Activated CD4-positive, alpha-beta T cell treated with anti-CD3 and anti-CD28 coated beads, Interleukin-2, amount 50 U/mL, for 48 hours (primary cell): Measurements from ENCODE around the gene CRADD.
"Not testable (repeated sequence)": the region's sequence is repeated elsewhere in the genome, so short reads cannot be mapped to it uniquely, and the experiment has no call there.

ENCODE experiments used
- DNase-seq, 2 experiments: peaks; one replicate each; pipeline ENCODE4 v3.0.0-alpha.2; 2020

The CRADD gene

GRCh38 chr12:93762059-93762719 is 85.0 kb downstream of the CRADD start:
- DNase-seq, result no peak

DNA sequence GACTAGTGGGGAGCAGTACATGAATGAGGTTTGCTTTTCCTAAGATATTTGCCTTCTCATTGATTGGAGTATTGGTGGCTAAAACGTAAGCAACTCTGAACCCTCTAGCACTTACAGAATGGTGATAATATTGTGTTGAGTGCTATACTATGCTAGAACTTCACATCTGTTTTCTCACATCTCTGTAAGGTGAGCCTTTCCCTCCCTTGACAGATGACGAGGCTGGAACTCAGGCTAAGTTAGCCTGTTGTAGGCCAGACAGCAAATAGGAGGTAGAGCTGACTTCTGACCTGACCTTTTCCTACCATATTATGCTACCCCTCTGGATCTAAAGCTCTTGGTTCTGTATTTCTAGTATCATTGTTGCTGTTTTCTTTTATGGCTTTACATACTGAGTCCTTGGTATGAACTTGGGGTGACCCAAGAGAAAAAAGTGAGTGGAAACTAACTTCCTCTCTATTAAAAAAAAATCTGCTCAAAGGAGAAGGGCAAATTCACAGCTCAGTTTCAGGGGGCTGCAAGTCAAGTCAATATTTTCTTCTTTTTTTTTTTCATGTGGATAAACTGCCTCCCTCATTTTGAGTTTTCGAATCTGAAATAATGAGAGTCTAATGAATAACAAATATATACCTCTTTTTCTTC is 85.9 kb downstream of the CRADD start:
- no peak for DNase-seq

- no peak for DNase-seq
Measured at GRCh38 chr12:93763746-93764147, 86.6 kb downstream of the CRADD start.

DNA sequence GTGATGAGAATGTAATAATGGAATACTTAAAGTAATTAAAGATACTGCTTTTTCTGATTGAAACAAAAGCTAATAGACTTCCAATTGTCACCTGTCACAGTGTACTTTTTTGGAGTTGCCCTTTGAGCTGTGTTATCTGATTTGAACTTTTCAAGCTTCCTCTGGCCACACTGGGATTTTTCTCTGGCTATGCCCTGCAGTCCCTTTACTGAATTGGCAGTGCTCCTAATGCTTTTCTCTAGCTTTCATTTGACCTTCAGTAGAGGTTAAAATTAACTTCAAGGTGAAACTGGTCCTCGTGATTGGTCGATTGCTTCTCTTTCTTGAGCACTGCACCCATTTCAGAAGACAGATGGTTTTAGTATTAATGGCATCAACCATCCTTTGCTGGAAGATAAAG is 89.2 kb downstream of the CRADD start:
- DNase-seq, result no peak

GRCh38 chr12:93766796-93767523 is 89.8 kb downstream of the CRADD start:
- DNase-seq, result peak in 1 of 2 experiments; percentile 26

DNA sequence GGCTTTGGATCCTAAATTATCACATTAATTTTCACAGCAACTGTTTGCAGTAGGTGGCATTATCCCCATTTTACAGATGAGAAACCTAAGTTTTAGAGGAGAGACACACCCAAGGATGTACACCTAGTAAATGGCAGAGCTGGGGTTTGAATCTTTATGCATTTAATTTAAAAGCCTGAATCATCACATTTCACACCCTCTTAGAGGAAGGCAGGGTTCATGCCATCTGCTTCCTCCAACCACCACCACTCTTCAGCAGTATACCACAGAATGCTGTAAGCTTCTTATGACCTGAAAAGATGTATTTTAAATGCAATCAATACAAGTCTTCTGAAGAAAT is 90.3 kb downstream of the CRADD start:
- DNase-seq, result no peak

DNA sequence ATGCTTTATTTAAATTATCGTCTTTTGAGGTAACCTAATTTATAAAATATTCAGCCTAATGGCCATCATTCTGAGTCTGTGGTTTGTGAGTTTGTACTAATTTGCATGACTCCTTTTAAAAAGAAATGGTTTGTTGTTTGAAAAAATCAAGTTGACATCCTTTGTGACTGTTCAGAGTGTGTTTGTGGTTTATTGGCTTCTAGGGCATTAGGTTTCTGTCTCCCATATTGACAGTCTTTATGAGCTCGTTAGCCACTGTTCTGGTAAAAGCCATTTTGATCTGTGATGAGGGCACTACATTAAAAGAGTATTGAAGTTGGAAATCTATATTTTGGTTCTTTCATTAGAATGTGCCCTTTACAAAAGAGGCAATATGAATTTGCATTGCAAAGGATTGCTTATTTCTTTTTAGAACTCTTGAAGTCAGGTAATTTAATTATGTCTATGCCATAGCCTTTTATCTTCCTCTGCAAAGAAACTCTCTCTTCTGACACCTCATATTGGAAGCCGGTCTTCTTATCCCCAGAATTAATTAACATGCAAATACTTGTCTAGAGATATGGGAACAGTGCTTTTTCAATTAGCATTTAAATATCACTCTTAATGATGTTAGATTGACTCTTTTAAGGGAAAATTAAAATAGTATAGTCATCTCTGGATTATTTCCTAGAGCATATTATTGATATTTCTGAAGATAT is 95.0 kb downstream of the CRADD start:
- DNase-seq, result no peak

DNA sequence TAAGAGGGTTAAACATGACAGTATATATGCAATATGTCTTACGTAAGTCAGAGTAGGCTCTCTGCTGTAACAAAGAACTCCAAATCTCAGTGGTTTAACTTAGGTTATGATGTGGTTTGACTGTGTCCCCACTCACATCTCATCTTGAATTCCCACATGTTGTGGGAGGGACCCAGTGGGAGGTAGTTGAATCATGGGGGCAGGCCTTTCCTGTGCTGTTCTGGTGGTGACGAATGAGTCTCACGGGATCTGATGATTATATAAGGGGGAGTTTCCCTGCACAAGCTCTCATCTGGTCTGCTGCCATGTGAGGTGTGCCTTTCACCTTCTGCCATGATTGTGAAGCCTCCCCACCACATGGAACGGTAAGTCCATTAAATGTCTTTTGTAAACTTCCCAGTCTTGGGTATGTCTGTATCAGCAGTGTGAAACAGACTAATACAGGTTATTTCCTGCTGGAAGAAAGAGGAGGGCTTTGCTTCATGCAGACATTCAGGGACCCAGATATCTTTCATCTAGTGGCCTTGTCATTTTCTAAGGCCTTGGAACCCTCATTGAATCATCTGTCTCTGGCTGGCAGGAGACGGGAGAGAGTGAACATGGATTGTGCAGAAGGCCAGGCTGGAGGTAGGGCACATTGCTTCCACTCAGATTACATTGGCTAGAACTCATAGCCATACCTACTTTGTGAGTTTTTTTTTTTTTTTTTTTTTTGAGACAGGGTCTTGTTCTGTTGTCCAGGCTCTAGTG is 96.1 kb downstream of the CRADD start:
- peak; percentile 44 to 64 for DNase-seq

- no peak for DNase-seq
Measured at GRCh38 chr12:93776581-93777018, 99.4 kb downstream of the CRADD start.

DNA sequence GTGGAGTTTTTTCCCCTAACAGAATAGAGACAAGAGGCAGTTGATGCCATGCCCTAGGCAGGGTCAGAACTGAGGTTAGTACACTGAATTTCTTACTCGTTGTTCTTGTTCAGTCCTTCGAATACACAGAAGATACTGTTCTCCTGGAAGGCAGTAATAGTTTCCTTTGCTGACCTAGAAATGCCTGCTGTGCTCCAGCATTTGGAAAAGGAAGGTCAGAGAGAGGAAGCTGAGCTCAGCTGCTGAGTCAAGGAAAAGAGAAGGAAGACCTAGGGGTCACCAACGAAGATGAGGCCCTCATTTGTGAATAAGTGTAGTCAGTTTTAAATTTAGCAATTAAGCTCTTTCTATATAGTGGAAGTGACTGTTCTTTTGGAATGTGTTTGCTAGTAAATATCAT is 100.1 kb downstream of the CRADD start:
- DNase-seq, result no peak

- no peak for DNase-seq
Measured at GRCh38 chr12:93778306-93778705, 101.1 kb downstream of the CRADD start.

- DNase-seq, result no peak
Measured at GRCh38 chr12:93778766-93779165, 101.6 kb downstream of the CRADD start.

DNA sequence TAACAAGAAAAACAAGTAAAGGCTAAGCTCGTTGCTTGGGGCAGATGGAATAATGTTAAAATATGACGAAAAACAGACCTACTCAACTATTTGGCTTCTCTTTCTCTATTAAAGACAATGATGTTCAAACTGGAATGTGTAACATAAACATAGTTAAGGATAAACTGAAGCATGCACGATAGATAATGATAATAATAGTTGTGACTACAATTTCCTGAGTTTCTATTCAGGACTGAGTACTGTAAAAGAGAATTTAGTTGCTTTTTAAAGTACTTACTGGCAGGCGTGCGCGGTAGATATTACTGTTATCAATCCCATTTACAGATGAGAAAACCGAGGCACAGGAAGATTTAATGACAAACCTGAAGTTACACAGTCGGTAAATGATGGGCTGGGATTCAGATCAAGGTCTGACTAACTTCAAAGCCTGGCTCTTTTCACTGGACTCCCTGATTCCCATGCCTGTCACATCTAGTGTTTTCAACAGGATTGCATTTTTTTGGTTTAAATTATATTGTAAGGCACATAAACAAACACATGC is 103.0 kb downstream of the CRADD start:
- no peak for DNase-seq

DNA sequence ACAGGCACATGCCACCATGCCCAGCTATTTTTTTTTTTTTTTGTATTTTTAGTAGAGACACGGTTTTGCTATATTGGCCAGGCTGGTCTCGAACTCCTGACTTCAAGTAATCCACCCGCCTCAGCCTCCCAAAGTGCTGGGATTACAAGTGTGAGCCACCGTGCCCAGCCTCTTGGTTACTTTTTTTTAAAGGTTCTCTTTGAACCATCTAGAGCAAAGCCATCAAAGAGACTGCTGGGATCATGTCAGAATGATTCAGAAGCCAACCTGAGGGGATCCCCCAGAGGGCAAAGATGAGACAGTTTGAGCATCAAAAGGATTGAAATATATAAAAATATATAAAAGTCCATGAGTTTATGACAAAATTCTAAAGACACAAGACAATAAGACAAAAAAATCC is 103.7 kb downstream of the CRADD start:
- peak; percentile 36 to 47 for DNase-seq

GRCh38 chr12:93781961-93782360 is 104.8 kb downstream of the CRADD start:
- not testable (repeated sequence) for DNase-seq

DNA sequence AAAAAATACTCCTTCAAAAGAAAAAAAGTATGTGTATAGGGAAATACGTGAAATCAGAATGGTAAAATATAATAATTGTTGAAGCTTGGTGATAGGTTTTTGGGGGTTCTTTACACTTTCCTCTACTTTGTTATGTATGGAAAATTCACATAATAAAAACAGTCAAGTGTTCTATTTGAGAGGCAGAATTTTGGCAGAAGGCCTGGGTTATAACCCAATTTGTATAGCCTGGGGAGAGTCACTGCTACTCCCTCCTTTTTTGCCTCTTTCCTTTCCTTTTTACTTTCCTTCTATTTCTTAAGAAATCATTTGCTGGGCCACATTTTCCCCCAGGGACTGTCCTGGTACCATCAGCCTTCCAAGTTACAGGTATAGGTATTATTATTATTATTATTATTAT is 105.7 kb downstream of the CRADD start:
- no peak for DNase-seq

- DNase-seq, result peak; percentile 41 to 63
Measured at GRCh38 chr12:93783832-93784231, 106.7 kb downstream of the CRADD start.

DNA sequence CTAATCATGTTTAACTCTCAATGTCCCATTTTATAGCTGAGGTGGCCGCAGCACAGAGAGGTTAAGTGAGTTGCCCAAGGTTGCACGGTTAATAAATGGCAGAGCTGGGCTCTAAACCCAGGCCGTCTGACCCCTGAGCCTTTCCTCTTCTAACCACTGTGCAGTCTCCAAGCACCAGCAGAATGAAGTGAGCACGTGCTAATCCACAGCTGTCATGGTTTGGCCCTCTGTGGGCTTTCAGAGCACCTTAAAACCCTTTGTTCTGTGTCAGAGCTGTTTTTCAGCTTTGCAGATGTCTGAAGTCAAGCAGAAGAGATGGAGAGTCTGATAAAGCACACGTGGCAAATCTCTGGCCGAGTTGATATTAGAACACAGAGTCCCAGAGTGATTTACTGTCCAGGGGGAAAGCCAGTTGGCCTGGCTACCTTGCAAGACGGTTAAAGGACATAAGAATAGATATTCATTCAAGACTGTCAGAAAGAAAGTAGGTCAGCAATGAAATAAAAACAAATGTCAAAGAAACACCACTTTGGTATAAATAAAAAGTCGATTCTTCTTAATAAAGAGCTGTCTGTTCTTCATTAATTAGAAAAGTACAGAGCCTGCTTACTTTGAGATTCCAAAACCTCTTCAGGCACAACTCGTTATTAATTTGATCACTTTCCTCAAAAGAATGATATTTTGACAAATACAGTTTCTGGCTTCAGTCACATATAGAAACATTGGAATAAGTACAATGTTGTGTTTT is 107.3 kb downstream of the CRADD start:
- peak in 1 of 2 experiments; percentile 45 for DNase-seq

DNA sequence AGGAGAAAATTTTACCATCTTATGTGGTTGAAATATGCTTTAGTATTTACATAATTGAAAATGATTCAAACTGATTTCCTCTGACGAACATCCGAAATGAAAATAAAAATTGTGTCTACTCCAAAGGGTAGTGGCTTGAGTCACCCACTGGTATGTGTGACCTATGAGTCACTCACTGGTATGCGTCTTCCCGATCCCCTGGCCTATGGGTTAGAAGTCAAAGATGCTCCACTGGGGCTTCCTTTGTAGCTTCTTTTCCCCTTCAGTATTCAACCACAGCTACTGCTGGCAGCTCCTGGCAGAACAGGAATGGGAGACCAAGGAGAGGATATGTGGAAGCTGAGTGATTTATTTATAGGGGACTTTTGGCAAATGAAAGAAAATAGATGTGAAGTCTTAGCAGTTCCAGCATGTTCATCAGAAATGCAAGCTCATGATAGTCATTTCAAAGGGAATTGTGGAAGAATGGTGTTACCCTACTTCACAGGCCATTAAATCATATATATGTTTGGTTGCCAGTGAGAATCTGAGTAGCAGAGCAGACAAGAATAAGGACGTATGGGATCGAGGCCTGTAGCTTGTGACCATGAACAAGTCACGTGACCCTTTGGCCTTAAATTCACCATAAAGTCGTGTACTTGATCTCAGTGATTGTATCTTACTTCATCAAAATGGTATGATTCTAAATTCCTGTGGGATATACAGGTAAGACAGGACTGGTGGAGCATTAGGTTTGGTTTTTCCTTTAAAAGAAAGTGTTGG is 108.3 kb downstream of the CRADD start:
- DNase-seq, result peak; percentile 43 to 55

DNA sequence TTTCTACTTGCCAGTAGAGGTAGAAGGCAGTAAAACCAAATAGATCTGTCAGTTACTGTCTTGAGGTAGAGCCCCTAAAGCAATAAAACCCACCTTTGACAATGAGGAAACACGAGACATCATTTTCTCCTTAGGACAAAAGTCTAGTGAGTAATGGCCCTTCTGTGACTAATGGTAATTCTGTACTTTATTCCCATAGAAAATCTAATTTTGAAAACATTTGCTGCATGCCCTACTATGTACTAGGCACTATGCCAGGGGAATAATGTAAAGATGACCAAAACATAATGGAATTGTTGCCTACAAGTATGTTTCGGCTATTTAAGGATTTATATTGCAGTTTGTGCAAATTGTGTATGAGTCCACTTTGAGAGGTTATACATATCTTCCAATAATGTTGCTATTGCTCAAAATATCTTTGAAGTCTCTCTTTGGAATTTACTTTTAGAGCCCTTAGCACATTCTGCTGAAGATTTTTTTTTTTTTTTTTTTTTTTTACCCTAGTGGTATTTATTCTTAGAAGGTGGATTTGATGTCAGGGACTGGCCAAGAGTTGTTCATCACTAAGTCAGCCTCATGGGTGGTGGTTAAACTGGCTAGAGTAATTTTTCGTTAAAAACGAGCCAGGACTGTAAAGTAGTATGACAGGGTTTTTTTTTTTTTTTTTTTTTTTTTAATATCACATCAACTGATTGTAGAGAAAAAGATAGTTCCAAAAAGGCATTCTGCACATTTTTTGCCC is 109.7 kb downstream of the CRADD start:
- DNase-seq, result no peak
